ENCODE results near the gene KIF1B.
"Not testable (repeated sequence)": the region's sequence is repeated elsewhere in the genome, so short reads cannot be mapped to it uniquely, and the experiment has no call there.

The KIF1B gene

GRCh38 chr1:10353282-10353681 lies 142.9 kb downstream of the KIF1B start:
- peak; percentile 25 for DNase-seq (ENCODE audit: low read depth, low spot score)
- H3K36me3 ChIP-seq (ENCODE audit: control insufficient read depth, insufficient read depth, low read length) = no peaks in the 10 kb centered on the region
- no peaks in the 10 kb centered on the region for H3K9me3 ChIP-seq (ENCODE audit: control insufficient read depth, insufficient read depth, low read length)
- no peak overlapping the region for H3K4me3 ChIP-seq (ENCODE audit: low read length)
- no peaks in the 10 kb centered on the region for H3K27me3 ChIP-seq (ENCODE audit: control insufficient read depth, insufficient read depth, low read length)
- no CpG with 5 or more reads among the region's 4 CpGs for WGBS (ENCODE audit: insufficient coverage, insufficient read length)
- H3K27ac ChIP-seq (ENCODE audit: low read length) = no peak overlapping the region
- 0 out of 2 replicates have a peak, but pooled peaks cover 1% of the 10 kb centered on the region for H3K4me1 ChIP-seq (ENCODE audit: control insufficient read depth, insufficient read depth, low read length)

GRCh38 chr1:10353693-10354092 lies 143.3 kb downstream of the KIF1B start:
- H3K9me3 ChIP-seq (ENCODE audit: control insufficient read depth, insufficient read depth, low read length) = no peaks in the 10 kb centered on the region
- no peak for DNase-seq (ENCODE audit: low read depth, low spot score)
- H3K4me3 ChIP-seq (ENCODE audit: low read length) = no peak overlapping the region
- H3K4me1 ChIP-seq (ENCODE audit: control insufficient read depth, insufficient read depth, low read length) = no peaks in the 10 kb centered on the region
- no peaks in the 10 kb centered on the region for H3K27me3 ChIP-seq (ENCODE audit: control insufficient read depth, insufficient read depth, low read length)
- H3K36me3 ChIP-seq (ENCODE audit: control insufficient read depth, insufficient read depth, low read length) = no peaks in the 10 kb centered on the region
- no CpG with 5 or more reads among the region's 2 CpGs for WGBS (ENCODE audit: insufficient coverage, insufficient read length)
- no peak overlapping the region for H3K27ac ChIP-seq (ENCODE audit: low read length)

GRCh38 chr1:10360045-10360444 lies 149.7 kb downstream of the KIF1B start:
- Histone ChIP-seq H3K27me3 (ENCODE audit: control insufficient read depth, insufficient read depth, low read length) (no peaks in the 10 kb centered on the region), H3K9me3 (ENCODE audit: control insufficient read depth, insufficient read depth, low read length) (no peaks in the 10 kb centered on the region), H3K4me1 (ENCODE audit: control insufficient read depth, insufficient read depth, low read length) (no peaks in the 10 kb centered on the region), H3K4me3 (ENCODE audit: low read length) (no peak overlapping the region), H3K27ac (ENCODE audit: low read length) (no peak overlapping the region), H3K36me3 (ENCODE audit: control insufficient read depth, insufficient read depth, low read length) (peaks cover 6% of the 10 kb centered on the region; the same call in 1 of the 2 replicates)
- no CpG with 5 or more reads among the region's 1 CpG for WGBS (ENCODE audit: insufficient coverage, insufficient read length)
- DNase-seq (ENCODE audit: low read depth, low spot score) = no peak

GRCh38 chr1:10361515-10361914 lies 151.1 kb downstream of the KIF1B start:
- no peak overlapping the region for H3K27ac ChIP-seq (ENCODE audit: low read length)
- WGBS (ENCODE audit: insufficient coverage, insufficient read length) = no CpG with 5 or more reads among the region's 10 CpGs
- H3K36me3 ChIP-seq (ENCODE audit: control insufficient read depth, insufficient read depth, low read length) = peaks cover 12% of the 10 kb centered on the region; the same call in 1 of the 2 replicates
- no peak for DNase-seq (ENCODE audit: low read depth, low spot score)
- no peaks in the 10 kb centered on the region for H3K27me3 ChIP-seq (ENCODE audit: control insufficient read depth, insufficient read depth, low read length)
- H3K9me3 ChIP-seq (ENCODE audit: control insufficient read depth, insufficient read depth, low read length) = no peaks in the 10 kb centered on the region
- no peak overlapping the region for H3K4me3 ChIP-seq (ENCODE audit: low read length)
- no peaks in the 10 kb centered on the region for H3K4me1 ChIP-seq (ENCODE audit: control insufficient read depth, insufficient read depth, low read length)

- Histone ChIP-seq H3K4me3 (ENCODE audit: low read length) (no peak overlapping the region), H3K27me3 (ENCODE audit: control insufficient read depth, insufficient read depth, low read length) (no peaks in the 10 kb centered on the region), H3K4me1 (ENCODE audit: control insufficient read depth, insufficient read depth, low read length) (no peaks in the 10 kb centered on the region), H3K9me3 (ENCODE audit: control insufficient read depth, insufficient read depth, low read length) (no peaks in the 10 kb centered on the region), H3K27ac (ENCODE audit: low read length) (no peak overlapping the region), H3K36me3 (ENCODE audit: control insufficient read depth, insufficient read depth, low read length) (peaks cover 10% of the 10 kb centered on the region; the same call in 1 of the 2 replicates)
- WGBS (ENCODE audit: insufficient coverage, insufficient read length) = no CpG with 5 or more reads among the region's 6 CpGs
- no peak for DNase-seq (ENCODE audit: low read depth, low spot score)
These were observed 157.8 kb downstream of the KIF1B start for GRCh38 chr1:10368194-10368593.

GRCh38 chr1:10374442-10374860 lies 164.1 kb downstream of the KIF1B start:
- Histone ChIP-seq H3K27ac (ENCODE audit: low read length) (no peak overlapping the region), H3K27me3 (ENCODE audit: control insufficient read depth, insufficient read depth, low read length) (no peaks in the 10 kb centered on the region), H3K36me3 (ENCODE audit: control insufficient read depth, insufficient read depth, low read length) (peaks cover 9% of the 10 kb centered on the region), H3K9me3 (ENCODE audit: control insufficient read depth, insufficient read depth, low read length) (no peaks in the 10 kb centered on the region), H3K4me1 (ENCODE audit: control insufficient read depth, insufficient read depth, low read length) (no peaks in the 10 kb centered on the region), H3K4me3 (ENCODE audit: low read length) (no peak overlapping the region)
- no peak for DNase-seq (ENCODE audit: low read depth, low spot score)
- no CpG with 5 or more reads among the region's 8 CpGs for WGBS (ENCODE audit: insufficient coverage, insufficient read length)

- WGBS (ENCODE audit: insufficient coverage, insufficient read length) = no CpG with 5 or more reads among the region's 14 CpGs
- H3K9me3 ChIP-seq (ENCODE audit: control insufficient read depth, insufficient read depth, low read length); H3K27ac ChIP-seq (ENCODE audit: low read length); H3K36me3 ChIP-seq (ENCODE audit: control insufficient read depth, insufficient read depth, low read length); H3K27me3 ChIP-seq (ENCODE audit: control insufficient read depth, insufficient read depth, low read length); DNase-seq (ENCODE audit: low read depth, low spot score); H3K4me1 ChIP-seq (ENCODE audit: control insufficient read depth, insufficient read depth, low read length); H3K4me3 ChIP-seq (ENCODE audit: low read length): not testable (repeated sequence)
These were observed 167.1 kb downstream of the KIF1B start for GRCh38 chr1:10377365-10378029.

- no peak for DNase-seq (ENCODE audit: low read depth, low spot score)
- no CpG with 5 or more reads among the region's 15 CpGs for WGBS (ENCODE audit: insufficient coverage, insufficient read length)
- Histone ChIP-seq H3K27me3 (ENCODE audit: control insufficient read depth, insufficient read depth, low read length) (no peaks in the 10 kb centered on the region; the same call in 1 of the 2 replicates), H3K36me3 (ENCODE audit: control insufficient read depth, insufficient read depth, low read length) (peaks cover 9% of the 10 kb centered on the region), H3K4me1 (ENCODE audit: control insufficient read depth, insufficient read depth, low read length) (no peaks in the 10 kb centered on the region), H3K4me3 (ENCODE audit: low read length) (no peak overlapping the region), H3K27ac (ENCODE audit: low read length) (no peak overlapping the region), H3K9me3 (ENCODE audit: control insufficient read depth, insufficient read depth, low read length) (no peaks in the 10 kb centered on the region)
These were observed 167.9 kb downstream of the KIF1B start for GRCh38 chr1:10378081-10378841.

GRCh38 chr1:10379101-10379620 lies 168.8 kb downstream of the KIF1B start:
- no peak for DNase-seq (ENCODE audit: low read depth, low spot score)
- H3K36me3 ChIP-seq (ENCODE audit: control insufficient read depth, insufficient read depth, low read length) = peaks cover 9% of the 10 kb centered on the region
- no peak overlapping the region for H3K27ac ChIP-seq (ENCODE audit: low read length)
- no peaks in the 10 kb centered on the region; the same call in 1 of the 2 replicates for H3K27me3 ChIP-seq (ENCODE audit: control insufficient read depth, insufficient read depth, low read length)
- H3K4me1 ChIP-seq (ENCODE audit: control insufficient read depth, insufficient read depth, low read length) = no peaks in the 10 kb centered on the region
- H3K9me3 ChIP-seq (ENCODE audit: control insufficient read depth, insufficient read depth, low read length) = no peaks in the 10 kb centered on the region
- H3K4me3 ChIP-seq (ENCODE audit: low read length) = no peak overlapping the region
- WGBS (ENCODE audit: insufficient coverage, insufficient read length) = no CpG with 5 or more reads among the region's 10 CpGs

- Histone ChIP-seq H3K27ac (ENCODE audit: low read length) (no peak overlapping the region), H3K4me3 (ENCODE audit: low read length) (no peak overlapping the region), H3K4me1 (ENCODE audit: control insufficient read depth, insufficient read depth, low read length) (no peaks in the 10 kb centered on the region), H3K9me3 (ENCODE audit: control insufficient read depth, insufficient read depth, low read length) (no peaks in the 10 kb centered on the region), H3K36me3 (ENCODE audit: control insufficient read depth, insufficient read depth, low read length) (peaks cover 6% of the 10 kb centered on the region), H3K27me3 (ENCODE audit: control insufficient read depth, insufficient read depth, low read length) (no peaks in the 10 kb centered on the region; the same call in 1 of the 2 replicates)
- WGBS (ENCODE audit: insufficient coverage, insufficient read length) = no CpG with 5 or more reads among the region's 6 CpGs
- no peak for DNase-seq (ENCODE audit: low read depth, low spot score)
These were observed 169.3 kb downstream of the KIF1B start for GRCh38 chr1:10379676-10380075.

All from iPS DF 6.9 (cell line).